SK-N-SH treated with all-trans-retinoic acid at 6 μM for 48 hours (cell line): Measurements from ENCODE around the gene IFI27.

ENCODE experiments used
- ATAC-seq: fragments of 200-7000 bp; cut with Tn5 transposase; 3 replicates; pipeline ENCODE4 v1.9.1; 2020; ENCODE audit warnings: mild to moderate bottlenecking, moderate library complexity
- ARNTL ChIP-seq: fragments of 450-650 bp; formaldehyde crosslinking; IDR thresholded peaks from 2 replicates; pipeline ENCODE4 v1.5.0; 2020; ENCODE audit warnings: low read depth, mild to moderate bottlenecking, moderate library complexity, borderline replicate concordance
- BACH2 ChIP-seq: fragments of 250-450 bp; sonication (Bioruptor Pico); IDR thresholded peaks from 2 replicates; pipeline ENCODE4 v1.9.0; 2021; ENCODE audit warnings: mild to moderate bottlenecking, borderline replicate concordance
- CREB5 ChIP-seq: fragments of 250-450 bp; sonication (Bioruptor Pico); IDR thresholded peaks from 2 replicates; pipeline ENCODE4 v1.5.1; 2020; ENCODE audit warnings: low read depth, mild to moderate bottlenecking, moderate library complexity
- CSDC2 ChIP-seq: fragments of 250-450 bp; sonication (Bioruptor Pico); IDR thresholded peaks from 2 replicates; pipeline ENCODE4 v1.5.0; 2020; ENCODE audit warnings: mild to moderate bottlenecking, moderate library complexity
- CSRNP3 ChIP-seq: fragments of 250-450 bp; sonication (Bioruptor Pico); IDR thresholded peaks from 2 replicates; pipeline ENCODE4 v1.5.1; 2021; ENCODE audit warnings: mild to moderate bottlenecking, moderate library complexity
- ESRRG ChIP-seq: fragments of 250-450 bp; sonication (Bioruptor Pico); IDR thresholded peaks from 2 replicates; pipeline ENCODE4 v1.6.1; 2021; ENCODE audit warnings: mild to moderate bottlenecking
- ISL1 ChIP-seq: fragments of 250-450 bp; sonication (Bioruptor Pico); IDR thresholded peaks from 2 replicates; pipeline ENCODE4 v2.1.2; 2022; ENCODE audit warnings: mild to moderate bottlenecking, moderate library complexity
- OSR1 ChIP-seq: fragments of 250-450 bp; sonication (Bioruptor Pico); IDR thresholded peaks from 2 replicates; pipeline ENCODE4 v1.8.0; 2022; ENCODE audit warnings: moderate library complexity, mild to moderate bottlenecking, inconsistent platforms
- PATZ1 ChIP-seq: fragments of 250-450 bp; sonication (Bioruptor Pico); IDR thresholded peaks from 2 replicates; pipeline ENCODE4 v1.8.0; 2020; ENCODE audit warnings: mild to moderate bottlenecking, moderate library complexity, borderline replicate concordance
- POU6F1 ChIP-seq: fragments of 250-450 bp; sonication (Bioruptor Pico); IDR thresholded peaks from 2 replicates; pipeline ENCODE4 v1.8.0; 2021; ENCODE audit warnings: low read depth, mild to moderate bottlenecking, moderate library complexity, borderline replicate concordance
- PPARA ChIP-seq: fragments of 250-450 bp; sonication (Bioruptor Pico); IDR thresholded peaks from 2 replicates; pipeline ENCODE4 v1.5.0; 2020; ENCODE audit warnings: mild to moderate bottlenecking, borderline replicate concordance
- RARB ChIP-seq: fragments of 250-450 bp; sonication (Bioruptor Pico); IDR thresholded peaks from 2 replicates; pipeline ENCODE4 v1.8.0; 2021; ENCODE audit warnings: mild to moderate bottlenecking, moderate library complexity
- SNAI2 ChIP-seq: fragments of 250-450 bp; sonication (Bioruptor Pico); IDR thresholded peaks from 2 replicates; pipeline ENCODE4 v1.5.0; 2020; ENCODE audit warnings: mild to moderate bottlenecking, moderate library complexity
- TCF4 ChIP-seq: fragments of 250-450 bp; sonication (Bioruptor Pico); IDR thresholded peaks from 2 replicates; pipeline ENCODE4 v1.8.0; 2021; ENCODE audit warnings: mild to moderate bottlenecking, moderate library complexity, borderline replicate concordance
- TOX ChIP-seq: fragments of 250-450 bp; sonication (Bioruptor Pico); IDR thresholded peaks from 2 replicates; pipeline ENCODE4 v1.8.0; 2021; ENCODE audit warnings: mild to moderate bottlenecking, moderate library complexity, borderline replicate concordance
- TSHZ2 ChIP-seq: fragments of 250-450 bp; sonication (Bioruptor Pico); IDR thresholded peaks from 2 replicates; pipeline ENCODE4 v1.5.0; 2020; ENCODE audit warnings: mild to moderate bottlenecking, moderate library complexity
- ZC3H10 ChIP-seq: fragments of 250-450 bp; sonication (Bioruptor Pico); IDR thresholded peaks from 2 replicates; pipeline ENCODE4 v1.5.1; 2021; ENCODE audit warnings: mild to moderate bottlenecking, moderate library complexity
- ZFP3 ChIP-seq: fragments of 250-450 bp; sonication (Bioruptor Pico); IDR thresholded peaks from 2 replicates; pipeline ENCODE4 v1.5.0; 2020; ENCODE audit warnings: mild to moderate bottlenecking, moderate library complexity
- ZFP30 ChIP-seq: fragments of 450-650 bp; formaldehyde crosslinking; IDR thresholded peaks from 2 replicates; pipeline ENCODE4 v1.5.0; 2022; ENCODE audit warnings: mild to moderate bottlenecking, moderate library complexity
- ZNF565 ChIP-seq: fragments of 450-650 bp; formaldehyde crosslinking; conservative IDR thresholded peaks from 2 replicates; pipeline ENCODE4 v1.5.0; 2020; ENCODE audit warnings: low read depth, mild to moderate bottlenecking, moderate library complexity
- ZNF70 ChIP-seq: fragments of 450-650 bp; formaldehyde crosslinking; IDR thresholded peaks from 2 replicates; pipeline ENCODE4 v1.5.0; 2020; ENCODE audit warnings: mild to moderate bottlenecking, moderate library complexity
- ZNF8 ChIP-seq: fragments of 450-650 bp; formaldehyde crosslinking; IDR thresholded peaks from 2 replicates; pipeline ENCODE4 v1.5.0; 2020; ENCODE audit warnings: mild to moderate bottlenecking, moderate library complexity

IFI27 gene

GRCh38 chr14:94145902-94146527, 35.5 kb downstream of the IFI27 start:
- no peak for ATAC-seq

GRCh38 chr14:94152676-94153075, 42.1 kb downstream of the IFI27 start:
- TF ChIP-seq ISL1: no peak
- TF ChIP-seq ZC3H10 (CRISPR knock-in tag): no peak
- no peak for TF ChIP-seq ESRRG (CRISPR knock-in tag)
- TF ChIP-seq CREB5 (CRISPR knock-in tag): no peak
- TF ChIP-seq CSRNP3 (CRISPR knock-in tag): no peak
- TF ChIP-seq BACH2 (CRISPR knock-in tag): no peak
- no peak for TF ChIP-seq ZFP30 (CRISPR knock-in tag)
- TF ChIP-seq ZNF70 (CRISPR knock-in tag): no peak
- TF ChIP-seq ZNF565 (CRISPR knock-in tag): no peak

More at GRCh38 chr14:94145902-94146527, 35.5 kb downstream of the IFI27 start:
- no peak for TF ChIP-seq SNAI2 (CRISPR knock-in tag)
- TF ChIP-seq TOX: no peak
- TF ChIP-seq ZFP30 (CRISPR knock-in tag): no peak
- no peak for TF ChIP-seq PATZ1
- no peak for TF ChIP-seq CSDC2 (CRISPR knock-in tag)
- no peak for TF ChIP-seq ZNF565 (CRISPR knock-in tag)
- TF ChIP-seq ZNF8 (CRISPR knock-in tag): no peak
- no peak for TF ChIP-seq TSHZ2 (CRISPR knock-in tag)
- TF ChIP-seq ISL1: no peak
- no peak for TF ChIP-seq ZC3H10 (CRISPR knock-in tag)
- no peak for TF ChIP-seq OSR1 (CRISPR knock-in tag)
- no peak for TF ChIP-seq ESRRG (CRISPR knock-in tag)
- TF ChIP-seq CSRNP3 (CRISPR knock-in tag): no peak
- no peak for TF ChIP-seq ARNTL (CRISPR knock-in tag)
- no peak for TF ChIP-seq RARB (CRISPR knock-in tag)
- no peak for TF ChIP-seq POU6F1
- no peak for TF ChIP-seq ZFP3 (CRISPR knock-in tag)
- TF ChIP-seq ZNF70 (CRISPR knock-in tag): no peak
- no peak for TF ChIP-seq PPARA (CRISPR knock-in tag)
- TF ChIP-seq TCF4 (CRISPR knock-in tag): no peak

More at GRCh38 chr14:94152676-94153075, 42.1 kb downstream of the IFI27 start:
- ATAC-seq: no peak
